CD4-positive, alpha-beta T cell treated with Interleukin-21 for 1 hour (primary cell): ENCODE measurements around the gene MYL7.

Experiments
- DNase-seq: peaks from one replicate; pipeline ENCODE4 v3.0.0-alpha.2; 2020

Gene MYL7

DNA sequence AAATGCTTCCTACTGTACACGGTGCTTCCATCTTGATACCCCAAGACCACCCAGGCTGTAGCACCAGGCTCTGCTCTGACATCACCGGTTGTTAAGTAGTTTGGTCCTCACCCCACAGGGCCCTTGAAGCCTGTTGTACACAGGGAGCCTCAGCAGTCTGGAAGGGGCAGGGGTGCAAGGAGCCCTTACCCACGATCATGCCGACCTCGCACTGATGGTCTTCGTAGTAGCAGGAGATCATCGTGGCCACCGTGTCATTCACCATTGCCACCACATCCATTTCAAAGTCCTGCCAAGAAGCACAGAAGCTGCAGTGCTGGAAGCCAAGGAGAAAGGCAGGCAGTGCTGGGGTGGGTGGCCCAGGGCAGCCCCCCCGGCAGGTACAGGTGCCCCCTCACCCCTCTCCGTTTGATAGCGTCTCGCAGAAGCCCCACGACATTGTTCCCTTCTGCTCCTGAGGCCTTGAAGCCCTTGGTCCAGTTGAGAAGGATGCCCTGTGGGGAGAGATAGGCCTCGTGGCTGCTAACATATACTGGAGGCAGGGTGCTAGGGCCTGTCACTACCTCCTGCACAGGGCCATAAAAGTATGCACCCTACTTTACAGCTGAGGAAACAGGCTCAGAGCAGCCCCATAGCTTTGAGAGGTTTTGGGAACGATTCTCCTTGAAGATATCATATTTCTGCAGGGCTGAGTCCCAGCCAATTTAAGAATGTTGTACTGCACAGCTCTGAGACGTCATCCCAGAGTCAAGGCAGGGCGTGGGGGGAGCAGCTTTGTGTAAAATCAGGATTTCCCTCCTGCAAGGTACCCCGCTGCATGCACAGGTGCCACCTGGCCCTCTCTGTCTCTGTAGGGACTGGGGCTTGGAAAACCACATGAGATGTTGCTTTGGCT is 8.7 kb upstream of the MYL7 start:
- DNase-seq = no peak

DNA sequence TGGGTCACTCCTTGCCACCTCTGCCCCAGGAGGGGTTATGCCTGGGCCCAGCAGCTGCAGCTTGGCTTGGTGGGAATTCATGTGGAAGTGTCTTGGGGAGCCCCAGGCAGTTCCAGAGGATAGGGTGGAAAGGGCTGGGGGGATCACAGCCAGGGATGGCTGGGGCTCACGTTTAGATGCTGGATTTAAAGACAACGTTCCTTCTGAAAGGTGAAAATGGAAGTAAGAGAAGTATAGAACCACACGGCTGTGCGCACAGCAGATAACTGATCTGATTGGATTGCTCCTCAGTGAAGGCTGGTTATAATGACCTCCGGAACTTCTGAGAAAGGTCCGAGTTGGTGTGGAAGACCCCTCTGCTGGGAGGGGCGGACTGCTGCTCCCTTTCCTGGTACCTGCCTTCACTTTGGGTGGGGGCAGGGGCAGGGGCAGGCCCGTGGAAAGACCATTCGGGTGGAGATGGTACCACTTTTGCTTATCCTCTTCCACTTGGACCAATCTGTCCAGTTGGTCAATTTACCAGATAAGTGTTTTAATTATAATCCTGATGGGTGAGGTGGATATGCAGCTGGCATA is 7.9 kb upstream of the MYL7 start:
- no peak for DNase-seq

DNA sequence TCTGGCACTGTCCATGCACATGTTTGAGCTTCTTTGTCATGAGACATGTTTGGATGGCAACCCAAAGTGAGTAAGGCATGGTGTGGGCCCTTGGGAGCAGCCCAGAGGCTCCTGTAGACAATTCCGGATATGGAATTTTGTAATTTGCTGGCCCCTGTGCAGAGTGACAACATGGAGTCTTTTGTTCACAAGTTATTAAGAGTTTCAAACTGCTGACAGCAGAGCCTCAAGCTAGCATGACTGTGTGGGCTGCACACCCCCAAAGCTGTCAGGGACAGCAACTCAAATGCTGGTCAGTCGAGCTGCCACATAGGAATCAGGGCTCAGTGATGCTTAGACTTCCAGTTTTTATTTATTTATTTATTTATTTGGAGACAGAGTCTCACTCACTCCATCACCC is 7.0 kb upstream of the MYL7 start:
- no peak for DNase-seq

DNA sequence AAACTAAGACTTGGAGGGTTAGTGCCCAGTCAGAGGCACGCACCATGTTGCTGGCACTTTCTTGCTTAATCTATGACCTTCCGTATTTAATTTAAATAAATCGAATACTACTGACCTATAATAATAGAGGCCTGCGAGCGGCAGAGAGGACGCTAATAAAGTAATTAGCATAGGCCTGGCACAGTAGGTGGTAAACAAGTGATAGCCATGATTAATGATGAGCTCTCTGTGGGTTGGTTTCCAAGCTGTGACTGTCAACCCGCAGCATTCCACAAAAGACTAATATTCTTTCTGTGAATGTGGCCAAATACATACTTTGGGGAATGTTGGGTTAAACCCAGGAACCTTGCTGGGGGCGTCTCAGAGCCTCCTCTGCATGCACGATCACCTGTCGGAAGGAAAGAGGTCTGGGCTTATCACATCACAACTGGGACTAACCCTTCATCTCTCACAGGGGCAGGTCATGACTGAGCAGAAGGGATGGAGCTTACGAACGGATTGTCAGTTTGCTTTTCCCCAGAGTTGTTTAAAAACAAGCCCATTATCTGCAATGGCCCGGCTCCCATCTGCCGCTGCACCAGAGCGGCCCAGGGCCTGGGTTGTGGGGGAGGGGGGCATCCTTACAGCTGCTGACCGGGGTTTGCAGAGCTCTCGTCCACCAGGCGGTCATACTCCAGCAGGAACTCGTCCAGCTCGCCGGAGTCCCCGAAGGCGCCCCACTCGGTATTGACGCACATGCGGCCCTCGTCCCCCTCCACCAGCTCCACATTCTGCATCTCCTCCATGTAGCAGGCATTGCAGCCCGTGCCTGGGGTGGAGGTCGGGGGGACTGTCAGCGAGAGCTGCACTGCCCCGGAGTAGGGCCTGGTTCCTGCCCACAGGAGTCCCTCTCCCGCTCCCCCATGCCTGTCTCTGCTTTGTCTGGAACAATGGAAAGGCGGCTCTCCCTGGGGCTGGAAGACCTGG is 6.2 kb upstream of the MYL7 start:
- no peak for DNase-seq

DNA sequence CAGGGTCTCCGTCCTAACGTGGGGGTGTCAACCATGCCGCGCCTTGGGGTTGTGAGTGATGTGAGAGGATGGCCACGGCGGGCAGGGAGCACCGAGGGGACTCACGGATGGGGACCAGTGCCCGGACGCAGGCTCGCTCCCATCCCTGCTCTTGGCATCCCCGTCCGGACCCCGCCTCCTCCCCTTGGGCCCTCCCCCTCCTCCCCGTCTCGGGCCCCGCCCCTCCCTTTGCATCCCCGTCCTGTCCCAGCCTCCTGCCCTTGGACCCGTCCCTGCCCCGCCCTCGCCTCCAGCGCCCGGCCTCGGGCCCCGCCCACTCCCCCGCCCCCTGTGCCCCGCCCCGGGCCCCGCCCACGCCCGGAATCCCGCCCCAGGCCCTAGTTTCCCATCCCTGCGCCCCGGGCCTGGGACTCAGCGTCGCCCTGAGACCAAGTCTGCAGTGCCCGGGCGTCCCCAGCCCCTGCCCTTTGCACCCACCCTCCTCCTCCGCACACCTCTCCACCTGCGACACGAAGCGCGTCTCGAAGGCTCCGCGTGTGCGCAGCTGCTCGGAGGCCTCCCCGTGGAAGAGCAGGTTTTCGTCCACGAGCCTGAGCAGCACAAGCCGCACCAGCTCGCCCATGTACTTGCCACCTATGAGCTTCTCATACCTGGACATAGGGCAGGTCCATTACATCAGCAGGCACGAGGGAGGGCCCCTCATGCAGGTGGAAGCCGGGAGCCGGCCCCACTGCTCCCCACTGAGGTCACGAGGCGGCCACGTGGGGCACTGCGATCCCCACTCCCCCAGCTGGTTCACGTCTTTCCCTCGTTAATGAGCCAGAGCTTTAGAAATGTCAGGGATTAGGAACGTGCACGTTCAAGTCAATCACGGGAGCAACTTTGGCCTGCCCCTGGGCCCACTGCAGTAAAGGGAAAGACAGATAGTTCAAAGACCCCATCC is 5.1 kb upstream of the MYL7 start:
- peak; percentile 78 for DNase-seq

DNA sequence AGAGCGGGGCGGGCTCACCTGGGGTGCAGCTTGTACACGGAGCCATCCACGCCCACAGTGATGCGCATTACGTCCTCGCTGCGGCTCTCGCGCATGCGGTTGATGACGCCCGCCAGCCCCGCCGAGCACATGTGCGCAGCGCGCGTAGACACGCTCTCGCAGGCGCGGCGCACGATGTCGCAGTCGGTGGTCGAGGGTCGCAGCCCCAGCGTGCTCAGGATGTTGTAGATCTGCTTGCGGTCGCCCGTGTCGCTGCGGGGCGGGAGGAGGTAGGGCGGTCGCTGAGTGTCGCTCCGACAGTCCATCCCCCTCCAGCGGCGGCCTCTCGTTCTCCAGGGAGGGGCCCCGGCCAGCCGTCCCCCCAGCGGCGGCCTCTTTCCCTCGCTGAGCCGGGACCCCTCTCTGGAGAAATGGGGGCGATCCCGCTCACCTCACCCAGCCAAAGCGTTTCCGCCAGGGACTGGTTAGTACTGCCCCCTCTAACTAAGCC is 4.4 kb upstream of the MYL7 start:
- peak; percentile 68 for DNase-seq

DNA sequence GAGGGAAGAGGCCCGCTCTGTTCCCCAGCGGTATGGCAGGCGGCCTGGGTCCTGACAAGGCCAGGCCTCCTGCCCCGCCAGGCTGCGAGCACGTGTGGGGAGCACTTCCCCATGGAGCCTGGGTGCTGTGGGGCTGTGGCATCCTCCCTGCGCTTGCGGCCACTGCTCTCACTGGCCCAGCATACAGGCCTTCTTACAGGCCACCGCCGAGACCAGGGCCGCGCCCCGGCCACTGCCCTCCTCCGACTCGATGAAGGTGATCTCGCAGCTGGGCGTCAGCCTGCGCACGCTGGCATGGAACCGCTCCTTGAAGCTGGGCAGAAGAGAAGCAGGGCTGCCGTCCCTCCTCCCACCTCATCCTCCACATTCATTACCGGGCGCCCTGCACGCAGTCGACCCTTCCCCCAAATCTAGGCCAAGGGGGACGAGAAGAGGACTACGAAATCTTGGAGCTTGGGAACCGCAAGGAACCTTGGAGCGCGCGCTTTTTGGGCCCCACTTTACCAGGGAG is 3.9 kb upstream of the MYL7 start:
- DNase-seq = no peak

DNA sequence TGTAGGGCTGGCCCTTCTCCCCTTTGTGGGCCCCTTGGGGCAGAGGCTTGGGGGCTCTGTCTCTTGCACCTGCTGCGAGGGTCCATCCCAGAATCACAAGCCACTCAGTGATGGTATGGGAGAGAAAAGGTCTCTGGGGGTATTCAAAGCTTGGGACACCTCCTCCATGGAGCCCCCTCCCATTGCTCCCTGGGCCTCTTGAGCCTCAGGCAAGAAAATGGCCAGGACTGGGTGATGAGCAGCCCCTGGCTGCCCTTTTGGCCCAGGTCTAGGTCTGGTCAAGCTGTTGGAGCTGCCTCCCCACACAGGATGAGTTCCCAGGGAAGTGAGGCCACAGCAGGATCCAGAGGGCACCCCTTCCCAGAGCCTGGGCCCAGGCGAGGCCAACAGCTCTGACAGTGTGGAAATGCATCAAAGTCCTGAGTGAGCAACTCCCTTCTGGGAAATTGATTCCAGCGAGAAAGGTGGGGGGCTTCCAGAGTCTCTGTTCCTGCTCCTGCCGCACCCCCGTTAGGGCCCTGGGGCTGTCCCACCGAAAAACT is 3.4 kb upstream of the MYL7 start:
- no peak for DNase-seq

DNA sequence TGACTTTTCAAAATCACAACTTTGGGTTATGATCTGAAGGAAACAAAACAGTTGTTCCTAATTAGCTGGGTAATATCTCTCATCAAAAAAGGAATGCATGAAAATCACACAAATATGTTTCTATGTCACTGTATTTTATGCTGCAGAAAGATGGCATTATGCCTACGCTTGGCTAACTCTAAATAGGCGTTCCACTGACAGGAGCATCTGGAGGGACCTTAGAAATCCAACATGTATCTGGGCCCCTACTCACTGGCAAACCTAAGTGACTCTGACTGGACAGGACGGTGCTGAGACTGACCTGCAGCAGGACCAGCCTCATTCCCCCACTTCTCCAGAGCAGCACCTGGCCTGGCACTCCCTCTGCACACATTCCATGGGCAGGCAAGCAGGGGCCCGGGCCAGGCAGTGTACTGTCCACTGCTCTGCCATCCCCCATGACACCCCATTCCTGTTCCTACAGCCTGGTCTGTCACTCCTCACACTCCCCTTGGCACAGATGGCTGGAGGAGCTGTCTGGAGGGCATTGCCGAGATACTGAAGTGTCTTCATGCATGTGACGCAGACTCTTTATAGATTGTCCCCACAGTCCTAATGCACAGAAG is 2.6 kb upstream of the MYL7 start:
- no peak for DNase-seq

DNA sequence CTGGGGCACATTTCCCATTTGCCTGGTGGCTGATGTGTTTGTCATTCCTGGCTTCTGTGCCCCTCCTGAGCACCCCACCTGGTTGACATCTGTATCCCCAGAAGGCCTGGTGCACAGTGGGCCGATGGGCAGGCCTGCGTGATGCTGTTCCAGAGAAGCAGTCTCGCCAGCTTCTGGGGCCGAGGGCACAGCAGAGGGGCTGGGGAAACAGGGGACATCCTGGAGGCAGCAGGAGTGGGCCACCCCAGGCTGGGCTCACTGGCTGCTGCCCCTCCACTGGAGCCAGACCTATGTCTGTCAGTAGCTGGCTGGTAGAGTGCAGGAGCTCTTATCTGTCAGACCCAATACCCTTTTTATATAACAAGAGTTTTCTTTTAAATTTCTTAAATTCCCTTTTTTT is 896 bp upstream of the MYL7 start:
- no peak for DNase-seq

DNA sequence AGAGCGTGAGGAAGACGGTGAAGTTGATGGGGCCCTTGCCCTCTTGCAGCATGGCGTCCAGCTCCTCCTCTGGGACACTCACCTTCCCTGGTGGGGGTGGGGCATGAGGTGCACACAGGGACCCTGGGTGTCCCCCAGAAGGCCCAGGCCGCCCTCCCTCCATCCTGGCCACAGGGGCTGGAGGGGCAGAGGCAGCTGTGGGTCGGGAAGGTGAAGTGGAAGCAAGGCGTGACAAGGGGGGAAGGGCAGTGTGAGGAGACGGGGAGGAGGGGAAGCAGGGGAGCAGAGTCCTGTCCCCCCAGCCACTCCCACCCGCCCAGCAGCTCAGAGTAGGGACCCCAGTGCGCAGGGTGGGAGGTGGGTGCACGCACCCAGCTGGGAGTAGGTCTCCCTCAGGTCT is 791 bp downstream of the MYL7 start:
- DNase-seq = no peak

DNA sequence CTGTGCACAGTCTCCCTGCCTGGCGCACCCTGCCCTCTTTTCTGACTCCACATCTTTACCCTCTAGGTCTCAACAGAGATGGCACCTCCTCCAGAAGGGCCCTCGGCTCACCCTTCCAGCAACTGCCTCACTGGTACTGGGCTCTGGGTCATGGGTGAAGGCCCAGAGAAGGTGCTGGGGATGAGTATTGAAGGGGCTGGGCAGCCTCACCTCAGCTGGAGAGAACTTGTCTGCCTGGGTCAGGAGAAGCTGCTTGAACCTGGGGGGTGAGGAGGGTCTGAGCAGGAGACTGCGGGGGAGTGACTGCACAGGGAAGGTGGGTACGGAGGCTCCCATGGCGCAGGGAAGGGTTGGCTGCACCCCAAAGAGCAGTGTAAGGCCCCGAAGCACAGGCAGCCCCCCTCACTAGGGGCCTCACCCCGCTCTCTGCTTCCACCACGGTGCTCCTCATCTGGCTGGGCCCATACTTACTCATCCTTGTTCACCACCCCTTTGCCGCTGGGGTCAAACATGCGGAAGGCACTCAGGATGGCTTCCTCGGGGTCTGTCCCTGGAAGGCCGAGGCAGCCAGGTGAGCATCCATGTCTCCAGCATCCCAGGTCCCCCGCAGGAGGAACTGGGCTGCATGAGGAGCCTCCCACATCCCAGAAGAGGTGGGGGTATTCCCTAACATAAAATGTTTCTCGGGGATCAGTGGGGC is 1.7 kb downstream of the MYL7 start:
- DNase-seq = no peak

DNA sequence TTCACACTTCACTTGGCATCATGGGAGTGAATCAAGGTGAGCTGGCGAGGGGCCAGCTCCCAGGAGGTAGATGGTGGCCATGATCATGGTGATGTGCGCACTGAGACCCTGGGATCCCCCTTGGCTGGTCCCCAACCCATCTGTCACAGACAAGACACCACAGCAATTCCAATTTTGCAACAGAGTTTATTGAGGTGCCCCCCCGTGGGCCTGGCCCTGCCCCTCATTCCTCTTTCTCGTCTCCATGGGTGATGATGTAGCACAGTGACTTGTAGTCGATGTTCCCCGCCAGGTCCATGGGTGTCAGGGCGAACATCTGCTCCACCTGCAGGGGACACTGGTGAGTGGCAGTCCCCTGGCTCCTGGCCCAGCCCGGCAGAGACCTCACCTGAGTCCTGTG is 2.4 kb downstream of the MYL7 start:
- DNase-seq = no peak

DNA sequence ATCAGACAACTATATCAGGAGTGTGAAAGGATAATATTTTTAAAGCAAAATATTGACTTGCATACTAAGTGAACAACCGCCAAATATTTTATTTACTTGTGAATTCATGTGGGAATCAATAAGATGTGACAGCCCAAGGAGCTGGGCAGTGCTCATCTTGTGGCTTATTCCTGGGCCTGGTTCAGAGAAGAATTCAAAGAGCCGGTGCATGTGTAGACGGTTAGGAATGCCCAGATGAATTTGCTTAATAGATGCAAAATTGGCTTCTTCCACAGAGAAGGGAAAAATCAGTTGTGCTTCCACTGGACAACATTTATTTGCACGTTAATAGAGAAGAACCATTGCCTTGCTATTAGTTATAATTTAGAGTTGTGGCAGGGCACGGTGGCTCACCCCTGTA is 4.4 kb downstream of the MYL7 start:
- DNase-seq = no peak

DNA sequence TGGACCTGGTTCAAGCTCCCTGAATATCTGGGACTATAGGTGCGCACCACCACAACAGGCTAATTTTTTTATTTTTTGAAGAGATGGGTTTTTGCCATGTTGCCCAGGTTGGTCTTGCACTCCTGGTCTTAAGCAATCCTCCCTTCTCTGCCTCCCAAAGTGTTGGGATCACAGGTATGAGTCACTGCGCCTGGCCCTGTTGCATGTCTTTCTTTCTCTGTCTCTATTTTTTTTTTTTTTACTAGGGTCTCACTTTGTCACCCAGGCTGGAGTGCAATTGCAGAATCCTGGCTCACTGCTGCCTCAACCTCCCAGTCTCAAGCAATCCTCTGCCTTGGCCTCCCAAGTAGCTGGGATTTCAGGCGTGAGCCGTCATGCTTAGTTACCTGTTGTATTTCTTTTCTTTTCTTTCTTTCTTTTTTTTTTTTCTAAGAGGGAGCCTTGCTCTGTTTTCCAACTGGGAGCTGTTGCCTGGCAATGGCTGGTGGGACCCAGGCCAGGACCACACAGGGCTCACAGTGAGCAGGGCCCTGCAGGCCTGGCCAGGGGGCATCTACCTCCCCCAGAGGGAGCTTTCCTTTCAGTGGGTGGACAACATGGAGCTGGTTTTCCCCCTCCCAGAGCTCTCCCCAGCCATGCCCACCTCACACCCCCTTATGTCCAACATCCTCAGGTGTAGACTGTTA is 6.0 kb downstream of the MYL7 start:
- DNase-seq = no peak

DNA sequence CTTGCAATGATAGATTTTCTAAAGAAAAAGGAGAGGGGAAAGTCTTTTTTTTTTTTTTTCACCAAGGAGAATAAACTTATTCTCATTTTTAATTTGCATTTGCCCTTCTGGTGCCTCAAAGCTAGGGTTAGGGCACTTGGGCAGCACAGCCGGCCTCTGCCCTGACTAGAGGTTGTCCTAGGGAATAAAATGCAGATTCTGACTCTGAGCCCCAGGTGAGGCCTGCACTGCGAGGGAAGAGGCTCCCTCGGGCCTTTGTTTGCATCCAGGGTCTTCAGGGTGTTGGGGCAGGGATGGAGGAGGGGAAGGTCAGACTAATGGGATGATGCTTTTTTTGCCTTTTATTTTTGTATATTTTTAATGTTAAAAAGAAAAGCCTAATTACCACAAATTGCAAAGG is 7.8 kb downstream of the MYL7 start:
- DNase-seq = no peak

DNA sequence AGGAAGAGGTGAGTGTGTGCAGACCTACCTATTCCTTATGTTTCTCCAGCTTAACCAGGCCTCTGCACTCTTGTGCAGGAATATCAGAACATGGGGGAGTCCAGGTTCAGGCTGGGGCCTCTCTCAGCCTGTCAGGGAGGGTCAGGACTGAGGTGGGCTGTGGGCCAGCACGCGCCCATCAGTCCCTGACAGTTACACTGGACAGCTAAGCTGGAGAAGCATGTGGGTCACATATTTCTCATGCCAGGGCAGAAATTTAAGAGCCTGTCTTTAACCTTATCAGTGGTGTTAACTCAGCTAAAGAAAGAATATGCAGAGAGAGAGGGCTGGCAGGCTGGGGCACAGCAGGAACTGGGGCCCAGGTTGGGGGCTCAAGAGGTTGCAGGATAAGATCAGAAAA is 9.1 kb downstream of the MYL7 start:
- no peak for DNase-seq

DNA sequence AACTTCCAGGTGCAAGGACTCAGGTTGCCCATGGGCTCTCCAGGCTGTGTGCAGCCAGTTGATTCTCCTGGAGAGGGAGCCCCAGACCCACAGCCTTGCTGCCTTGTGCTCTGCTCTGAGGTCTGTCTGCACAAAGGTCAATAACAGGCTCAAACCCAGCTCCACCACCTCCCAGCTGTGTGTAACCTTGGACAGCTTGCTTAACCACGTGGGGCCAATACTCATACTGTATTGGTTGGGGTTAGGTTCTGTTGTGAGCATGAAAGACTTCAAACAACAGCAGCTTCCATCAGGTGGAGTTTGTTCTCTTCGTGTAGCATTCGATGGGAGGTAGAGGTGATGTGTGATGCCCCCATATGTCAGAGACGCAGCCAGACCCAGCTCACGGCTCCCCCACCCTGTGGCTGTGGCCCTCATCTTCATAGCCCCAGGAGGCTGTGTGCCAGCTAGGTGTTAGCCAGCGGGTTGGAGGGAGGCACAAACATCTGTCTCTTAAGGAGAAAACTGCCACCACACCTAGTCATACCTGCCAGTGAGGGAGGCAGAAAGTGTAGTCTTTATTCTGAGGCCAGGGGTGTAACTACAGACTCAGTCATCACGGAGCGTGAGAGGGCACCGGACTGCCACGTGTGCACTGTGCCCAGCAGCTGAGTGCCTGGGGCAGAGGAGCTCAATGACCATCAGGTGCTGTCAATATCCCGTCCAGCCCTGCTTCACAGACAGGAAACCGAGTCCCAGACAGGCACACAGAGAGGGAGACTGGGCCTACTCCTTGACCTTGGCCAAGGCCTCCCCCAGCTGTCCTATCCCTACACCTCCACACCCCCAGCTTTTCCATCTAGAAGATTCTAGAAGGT is 9.7 kb downstream of the MYL7 start:
- DNase-seq = no peak
